SK-N-SH (cell line): ENCODE results near the gene TMEM80. TPM values are rescaled to one million over a fixed set of nuclear protein-coding genes. Genes with fewer than 3 reads are reported as not detected.

Source experiments
- CTCF ChIA-PET: fragments of 300-600, 350-600 bp; formaldehyde crosslinking; extraction: SDS; loops from one replicate; lab custom pipeline; 2021; lab: Yijun Ruan, JAX
- POLR2A ChIA-PET: fragments of 350-600 bp; sonication (Branson Sonifier 250); formaldehyde crosslinking; extraction: SDS; loops from one replicate; lab custom pipeline; 2020; ENCODE audit warnings: antibody characterized with exemption, inconsistent platforms; lab: Yijun Ruan, JAX
- DNase-seq: peaks from one replicate; pipeline ENCODE4 v3.0.0; 2012
- H2AFZ ChIP-seq: fragments of 200-600 bp; sonication (generic); 2 replicates; pipeline ENCODE4 v1.8.1; 2016; ENCODE audit warnings: antibody characterized with exemption, mild to moderate bottlenecking, low read depth
- H3F3A ChIP-seq: fragments of 200-600 bp; sonication (generic); replicated peaks from 2 replicates; pipeline ENCODE3; 2016; ENCODE audit warnings: antibody characterized with exemption, mild to moderate bottlenecking; ENCODE audit not compliant: insufficient read depth
- H3K27ac ChIP-seq, 2 experiments: fragments of 200-500 bp in 1 of 2; fragments of 200-600 bp in 1 of 2; sonication (Bioruptor generic) in 1 of 2; sonication (generic), shearing (Covaris generic) in 1 of 2; 2 replicates each; pipeline versions ENCODE4 v1.5.1 to v1.6.1; 2014 to 2016; ENCODE audit warnings: low read depth in 2 of 2, inconsistent platforms in 1 of 2, low read length in 1 of 2, mild to moderate bottlenecking in 1 of 2, mixed read lengths in 1 of 2
- H3K27me3 ChIP-seq: fragments of 200-600 bp; sonication (generic), shearing (Covaris generic); 2 replicates; pipeline ENCODE4 v1.6.1; 2016; ENCODE audit warnings: mixed run types; ENCODE audit not compliant: insufficient read depth
- H3K36me3 ChIP-seq, 2 experiments: fragments of 200-500 bp in 1 of 2; fragments of 200-600 bp in 1 of 2; sonication (Bioruptor generic) in 1 of 2; sonication (generic) in 1 of 2; replicated peaks in 1 of 2; 2 replicates each; pipeline versions ENCODE3 to v1.5.1; 2014 to 2016; ENCODE audit warnings: low read length in 1 of 2, mild to moderate bottlenecking in 1 of 2; ENCODE audit not compliant: insufficient read depth in 2 of 2, control insufficient read depth in 1 of 2
- H3K4me1 ChIP-seq, 2 experiments: fragments of 200-500 bp in 1 of 2; fragments of 200-600 bp in 1 of 2; sonication (Bioruptor generic) in 1 of 2; sonication (generic), shearing (Covaris generic) in 1 of 2; 2 replicates each; pipeline versions ENCODE4 v1.5.1 to v1.6.1; 2014 to 2016; ENCODE audit warnings: low read depth in 1 of 2, low read length in 1 of 2, mixed run types in 1 of 2; ENCODE audit not compliant: insufficient read depth in 2 of 2, control insufficient read depth in 1 of 2
- H3K4me2 ChIP-seq: fragments of 200-600 bp; sonication (generic), shearing (Covaris generic); 2 replicates; pipeline ENCODE4 v1.6.1; 2017; ENCODE audit warnings: mixed run types
- H3K4me3 ChIP-seq, 2 experiments: fragments of 200-500 bp in 1 of 2; fragments of 200-600 bp in 1 of 2; sonication (Bioruptor generic) in 1 of 2; sonication (generic), shearing (Covaris generic) in 1 of 2; 2 replicates each; pipeline versions ENCODE4 v1.5.1 to v1.8.1; 2014 to 2016; ENCODE audit warnings: low read depth in 2 of 2, inconsistent platforms in 1 of 2, low read length in 1 of 2, mild to moderate bottlenecking in 1 of 2, mixed read lengths in 1 of 2, moderate library complexity in 1 of 2
- H3K79me2 ChIP-seq: fragments of 200-600 bp; sonication (generic); 2 replicates; pipeline ENCODE4 v1.8.1; 2017; ENCODE audit warnings: mild to moderate bottlenecking; ENCODE audit not compliant: insufficient read depth
- H3K9ac ChIP-seq: fragments of 200-600 bp; sonication (generic); 2 replicates; pipeline ENCODE4 v1.6.1; 2017; ENCODE audit warnings: mixed run types
- H3K9me2 ChIP-seq: fragments of 200-600 bp; sonication (generic); 2 replicates; pipeline ENCODE4 v1.6.1; 2017; ENCODE audit warnings: mixed run types
- H3K9me3 ChIP-seq: fragments of 200-600 bp; sonication (generic); 2 replicates; pipeline ENCODE4 v1.6.1; 2017; ENCODE audit warnings: mixed run types, mild to moderate bottlenecking, moderate library complexity
- H4K20me1 ChIP-seq: fragments of 200-600 bp; sonication (generic); 2 replicates; pipeline ENCODE4 v1.6.1; 2017; ENCODE audit warnings: mild to moderate bottlenecking, mixed run types; ENCODE audit not compliant: insufficient read depth
- FOXM1 ChIP-seq: IDR thresholded peaks from 2 replicates; pipeline ENCODE4 v1.4.0; 2012; ENCODE audit warnings: low read depth, mild to moderate bottlenecking
- JUND ChIP-seq: IDR thresholded peaks from 2 replicates; pipeline ENCODE4 v1.4.0; 2012
- NRF1 ChIP-seq: IDR thresholded peaks from 2 replicates; pipeline ENCODE4 v1.6.1; 2012; ENCODE audit warnings: low read depth, mild to moderate bottlenecking, low read length
- POLR2AphosphoS5 ChIP-seq: IDR thresholded peaks from 2 replicates; pipeline ENCODE4 v1.6.1; 2012; ENCODE audit warnings: low read depth, low read length
- RAD21 ChIP-seq: IDR thresholded peaks from 2 replicates; pipeline ENCODE4 v1.6.1; 2012; ENCODE audit warnings: mild to moderate bottlenecking, low read length
- RCOR1 ChIP-seq: fragments of 150-350 bp; IDR thresholded peaks from 2 replicates; pipeline ENCODE4 v1.6.1; 2017; ENCODE audit warnings: antibody characterized with exemption, low read length
- USF1 ChIP-seq: IDR thresholded peaks from 2 replicates; pipeline ENCODE4 v1.4.0; 2012; ENCODE audit warnings: low read depth, borderline replicate concordance
- ZBTB33 ChIP-seq: IDR thresholded peaks from 2 replicates; pipeline ENCODE4 v1.4.0; 2012; ENCODE audit warnings: low read depth, borderline replicate concordance
- whole genome bisulfite sequencing: methylation state at CpG from one replicate; pipeline ENCODE4 v1.1.6; 2017; ENCODE audit warnings: low lambda C conversion rate; 5-methylcytosine and 5-hydroxymethylcytosine counted together
- polyA plus RNA-seq, 3 experiments: library from polyadenylated mRNA; depleted of rRNA; stranded (reverse); fragments of >200 nt; gene quantifications; 2 replicates each; pipeline ENCODE4 v1.2.3, GENCODE V29; 2012

TMEM80 gene
- polyA plus RNA-seq, 1 of the 3 experiments (the other 2 are of a cell fraction): 40.4 TPM

- H3K4me1 ChIP-seq: peaks cover 0 to 12% of the 10 kb centered on the region in 2 experiments; a peak in 1 of 4 replicates
- ChIA-PET POLR2A (no interaction called here), CTCF (interaction anchor here (1.0 to 1.3 kb wide), 3 partner anchors 42 to 44 kb away, joined by 3 to 5 read pairs (median 3); no protein-coding TSS in a partner anchor)
- peaks cover 21 to 39% of the 10 kb centered on the region in 2 experiments for H3K36me3 ChIP-seq
- no peaks in the 10 kb centered on the region for H4K20me1 ChIP-seq
- 96% methylated on average over 32 of the region's 36 CpGs for WGBS
- no peak overlapping the region for H3K4me3 ChIP-seq
- no peak overlapping the region for H3K4me2 ChIP-seq
- H3K9me2 ChIP-seq: no peaks in the 10 kb centered on the region
- no peaks in the 10 kb centered on the region for H3K9me3 ChIP-seq
- H3F3A ChIP-seq: no peaks in the 10 kb centered on the region
- no peaks in the 10 kb centered on the region for H3K27me3 ChIP-seq
- no peak overlapping the region for H3K9ac ChIP-seq
- TF ChIP-seq POLR2AphosphoS5 (no peak), RAD21 (no peak), NRF1 (no peak), USF1 (no peak), JUND (no peak), FOXM1 (no peak)
- TF ChIP-seq, all 33 proteins: peak for 0
- no peak for DNase-seq
- no peak overlapping the region for H2AFZ ChIP-seq
- no peak overlapping the region for H3K27ac ChIP-seq
- no peaks in the 10 kb centered on the region for H3K79me2 ChIP-seq
These were observed 16.1 kb upstream of the TMEM80 start for GRCh38 chr11:679271-680207.

GRCh38 chr11:680476-680875 lies 15.1 kb upstream of the TMEM80 start:
- Histone ChIP-seq H3K36me3 (peaks cover 22 to 41% of the 10 kb centered on the region in 2 experiments), H3K9me3 (no peaks in the 10 kb centered on the region), H3K79me2 (no peaks in the 10 kb centered on the region), H3K4me2 (no peak overlapping the region), H3K4me1 (peaks cover 0 to 12% of the 10 kb centered on the region in 2 experiments; a peak in 1 of 4 replicates), H3K27ac (no peak overlapping the region), H2AFZ (no peak overlapping the region), H4K20me1 (no peaks in the 10 kb centered on the region), H3K9me2 (no peaks in the 10 kb centered on the region), H3K4me3 (no peak overlapping the region), H3K9ac (no peak overlapping the region), H3K27me3 (no peaks in the 10 kb centered on the region), H3F3A (no peaks in the 10 kb centered on the region)
- no peak for DNase-seq
- no peak for TF ChIP-seq POLR2AphosphoS5
- CTCF ChIA-PET: interaction anchor here (1.0 to 1.3 kb wide), 2 partner anchors 41 to 43 kb away, joined by 3 to 5 read pairs; no protein-coding TSS in a partner anchor
- POLR2A ChIA-PET: no interaction called here
- 98% methylated on average over 19 of the region's 19 CpGs for whole genome bisulfite sequencing

DNA sequence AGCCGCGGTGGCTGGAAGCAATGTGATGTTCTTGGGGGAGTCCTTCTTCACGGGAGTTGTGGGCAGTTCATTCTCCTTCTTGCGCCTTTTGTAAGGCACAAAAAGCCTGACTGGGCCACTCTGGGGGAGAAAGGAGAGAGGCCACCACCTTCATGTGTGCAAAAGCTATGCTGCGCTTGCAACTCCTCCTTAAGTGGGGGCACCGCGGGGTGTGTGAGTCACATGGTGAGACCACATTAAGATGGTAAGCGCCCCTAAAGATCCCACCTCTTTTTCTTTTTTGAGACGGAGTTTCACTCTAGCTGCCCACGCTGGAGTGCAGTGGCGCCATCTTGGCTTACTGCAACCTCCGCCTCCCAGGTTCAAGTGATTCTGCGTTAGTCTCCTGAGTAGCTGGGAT lies 14.6 kb upstream of the TMEM80 start:
- H3K9me3 ChIP-seq: no peaks in the 10 kb centered on the region
- no peak for TF ChIP-seq JUND
- no peak for TF ChIP-seq ZBTB33
- no peak for TF ChIP-seq RCOR1
- TF ChIP-seq, all 33 proteins: peak for 0
- Histone ChIP-seq H3K27me3 (no peaks in the 10 kb centered on the region), H3K36me3 (peaks cover 22 to 41% of the 10 kb centered on the region in 2 experiments), H3K4me1 (peaks cover 0 to 12% of the 10 kb centered on the region in 2 experiments; a peak in 1 of 4 replicates), H4K20me1 (no peaks in the 10 kb centered on the region), H3K27ac (no peak overlapping the region), H2AFZ (no peak overlapping the region), H3F3A (no peaks in the 10 kb centered on the region), H3K9ac (no peak overlapping the region), H3K9me2 (no peaks in the 10 kb centered on the region), H3K4me3 (no peak overlapping the region), H3K79me2 (no peaks in the 10 kb centered on the region), H3K4me2 (no peak overlapping the region)
- DNase-seq: no peak
- POLR2A ChIA-PET: no interaction called here
- 92% methylated on average over 10 of the region's 13 CpGs for WGBS
- CTCF ChIA-PET: interaction anchor here (0.9 to 1.6 kb wide), 4 partner anchors 19 to 48 kb away, joined by 3 to 5 read pairs (median 3); no protein-coding TSS in a partner anchor
